22Rv1 (cell line): ENCODE data around the gene TBC1D16.

ENCODE experiments used
- H3K27ac ChIP-seq: fragments of 450-650 bp; 2 replicates; pipeline ENCODE4 v1.5.1; 2017
- ZFX ChIP-seq: fragments of 450-650 bp; IDR thresholded peaks from 2 replicates; pipeline ENCODE4 v1.6.1; 2017; ENCODE audit warnings: antibody characterized with exemption, borderline replicate concordance
- TF ChIP-seq, protein P1 (sequence below): fragments of 450-650 bp; IDR thresholded peaks from 2 replicates; pipeline ENCODE4 v1.5.1; 2017; ENCODE audit warnings: mild to moderate bottlenecking

TBC1D16 gene

DNA sequence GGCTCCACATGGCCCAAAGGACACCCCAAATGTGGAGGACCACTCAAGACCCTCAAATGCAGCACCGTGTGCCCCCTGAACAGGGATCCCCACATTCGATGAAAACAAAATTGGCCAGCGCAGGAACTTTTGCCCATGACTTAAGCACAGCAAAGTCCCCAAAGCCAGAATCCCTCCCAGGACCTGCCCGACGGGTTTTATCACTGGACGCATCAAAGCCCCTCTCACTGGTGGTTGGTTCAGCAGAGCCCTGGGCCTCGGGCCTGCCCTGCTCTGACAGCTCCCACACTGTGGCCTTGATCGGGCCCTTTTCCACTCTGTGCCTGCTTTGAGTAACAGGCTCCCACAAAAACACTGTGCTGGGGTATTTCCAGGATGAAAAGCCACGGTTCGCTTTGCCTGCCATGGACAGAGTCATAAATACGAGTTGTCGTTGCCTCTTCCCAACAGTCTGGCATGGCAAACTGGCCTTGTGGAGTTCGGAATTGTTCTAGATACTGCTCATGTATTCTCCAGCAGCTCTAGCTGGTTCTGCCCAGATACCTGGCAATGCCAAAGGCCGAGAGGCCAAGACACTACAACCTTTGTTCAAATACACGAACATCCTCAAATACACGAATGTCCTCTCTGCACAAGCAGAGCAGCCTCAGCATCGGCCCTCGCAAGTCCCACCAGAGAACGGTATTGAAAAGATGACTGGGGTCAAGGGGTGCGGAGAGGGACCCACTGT, 46.4 kb downstream of the TBC1D16 start:
- peak overlapping the region; percentile 97 for H3K27ac ChIP-seq
- TF ChIP-seq ZFX: no peak
- TF ChIP-seq, protein P1, sequence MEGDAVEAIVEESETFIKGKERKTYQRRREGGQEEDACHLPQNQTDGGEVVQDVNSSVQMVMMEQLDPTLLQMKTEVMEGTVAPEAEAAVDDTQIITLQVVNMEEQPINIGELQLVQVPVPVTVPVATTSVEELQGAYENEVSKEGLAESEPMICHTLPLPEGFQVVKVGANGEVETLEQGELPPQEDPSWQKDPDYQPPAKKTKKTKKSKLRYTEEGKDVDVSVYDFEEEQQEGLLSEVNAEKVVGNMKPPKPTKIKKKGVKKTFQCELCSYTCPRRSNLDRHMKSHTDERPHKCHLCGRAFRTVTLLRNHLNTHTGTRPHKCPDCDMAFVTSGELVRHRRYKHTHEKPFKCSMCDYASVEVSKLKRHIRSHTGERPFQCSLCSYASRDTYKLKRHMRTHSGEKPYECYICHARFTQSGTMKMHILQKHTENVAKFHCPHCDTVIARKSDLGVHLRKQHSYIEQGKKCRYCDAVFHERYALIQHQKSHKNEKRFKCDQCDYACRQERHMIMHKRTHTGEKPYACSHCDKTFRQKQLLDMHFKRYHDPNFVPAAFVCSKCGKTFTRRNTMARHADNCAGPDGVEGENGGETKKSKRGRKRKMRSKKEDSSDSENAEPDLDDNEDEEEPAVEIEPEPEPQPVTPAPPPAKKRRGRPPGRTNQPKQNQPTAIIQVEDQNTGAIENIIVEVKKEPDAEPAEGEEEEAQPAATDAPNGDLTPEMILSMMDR: no peak

DNA sequence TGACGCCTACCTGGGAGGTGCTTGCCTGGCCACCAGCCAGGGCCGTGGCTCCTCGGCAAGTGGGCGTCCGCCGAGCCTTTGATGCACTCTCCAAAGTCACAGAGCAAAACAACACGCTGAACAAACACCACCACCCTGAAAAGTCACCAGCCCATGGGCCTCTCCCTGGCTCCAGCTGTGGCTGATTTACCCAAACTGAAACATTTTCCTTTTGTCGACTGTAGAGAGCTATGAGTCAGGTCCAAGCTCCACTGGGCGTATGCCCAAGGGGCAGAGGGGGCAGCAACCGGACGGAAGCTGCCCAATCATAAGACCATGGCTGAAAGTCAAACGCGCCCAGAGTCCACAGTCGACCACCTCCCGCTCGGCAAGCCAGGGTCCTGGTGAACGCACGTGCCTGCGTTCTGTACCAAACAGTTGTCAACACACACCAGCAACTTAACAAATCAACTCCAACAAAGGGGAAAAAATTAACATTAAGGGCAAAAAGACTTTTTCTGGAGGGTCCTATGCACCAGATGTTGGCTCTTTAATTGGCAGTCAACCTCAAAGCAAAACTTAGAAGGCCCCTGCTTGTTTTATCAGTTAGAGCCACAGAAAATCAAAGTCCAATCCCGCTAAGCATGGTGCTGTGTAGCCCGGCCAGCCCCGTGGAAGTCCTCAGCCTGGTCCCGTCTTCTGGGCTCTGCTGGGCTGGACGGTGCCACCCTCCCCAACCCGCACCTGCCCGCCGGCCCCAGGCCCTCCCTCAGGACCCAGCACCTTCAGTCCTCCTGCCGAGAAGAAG, 47.3 kb downstream of the TBC1D16 start:
- no peak for TF ChIP-seq ZFX
- TF ChIP-seq, protein P1: no peak
- peak overlapping the region; percentile 97 for H3K27ac ChIP-seq

DNA sequence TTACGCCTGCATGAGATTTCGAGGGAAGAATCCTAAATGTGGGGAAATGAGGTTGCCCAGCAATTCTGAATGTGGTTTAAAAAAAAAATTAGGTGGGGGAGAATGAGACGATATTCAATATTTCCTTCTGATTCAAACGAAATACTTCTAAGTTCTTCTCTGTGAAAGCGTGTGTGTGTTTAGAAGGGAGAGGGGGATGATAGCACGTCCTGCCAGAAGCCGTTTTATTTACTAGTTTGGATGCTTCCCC, 47.8 kb downstream of the TBC1D16 start:
- TF ChIP-seq ZFX: no peak
- TF ChIP-seq, protein P1: no peak
- peak overlapping the region; percentile 97 for H3K27ac ChIP-seq

GRCh38 chr17:79987187-79987934, 48.3 kb downstream of the TBC1D16 start:
- TF ChIP-seq ZFX: no peak
- TF ChIP-seq, protein P1: no peak
- H3K27ac ChIP-seq: peak overlapping the region; percentile 97

- H3K27ac ChIP-seq: no peak overlapping the region
- no peak for TF ChIP-seq ZFX
These were observed 49.1 kb downstream of the TBC1D16 start for GRCh38 chr17:79986411-79987186.

GRCh38 chr17:79985943-79986391, 49.7 kb downstream of the TBC1D16 start:
- TF ChIP-seq ZFX: no peak
- TF ChIP-seq, protein P1: no peak
- no peak overlapping the region for H3K27ac ChIP-seq

- TF ChIP-seq, protein P1: no peak
- TF ChIP-seq ZFX: no peak
- H3K27ac ChIP-seq: no peak overlapping the region
These were observed 50.2 kb downstream of the TBC1D16 start for GRCh38 chr17:79985361-79985942.
